Mesenchymal stem cell (in vitro differentiated cells and primary cell): ENCODE data around the gene PLEKHB1.

Experiments
- DNase-seq: peaks from one replicate; pipeline ENCODE4 v3.0.0-alpha.2; 2013
- H2AFZ ChIP-seq: one replicate; pipeline ENCODE4 v1.6.1; 2013; ENCODE audit warnings: low read depth, mild to moderate bottlenecking, control low read depth, inconsistent platforms, low read length, moderate library complexity
- H2AK5ac ChIP-seq: 2 replicates; pipeline ENCODE4 v1.6.1; 2013; ENCODE audit warnings: low read length, moderate library complexity, mild to moderate bottlenecking, inconsistent platforms; ENCODE audit not compliant: severe bottlenecking
- H2BK120ac ChIP-seq: one replicate; pipeline ENCODE4 v1.6.1; 2013; ENCODE audit warnings: low read depth, mild to moderate bottlenecking, inconsistent platforms, low read length, moderate library complexity
- H2BK12ac ChIP-seq, 2 experiments: one replicate each; pipeline ENCODE4 v1.6.1; 2013; ENCODE audit warnings: inconsistent platforms in 2 of 2, low read length in 2 of 2, mild to moderate bottlenecking in 2 of 2, moderate library complexity in 2 of 2, control low read depth in 1 of 2
- H2BK15ac ChIP-seq: one replicate; pipeline ENCODE4 v1.6.1; 2013; ENCODE audit warnings: mild to moderate bottlenecking, low read depth, inconsistent platforms; ENCODE audit not compliant: poor library complexity, severe bottlenecking
- H2BK5ac ChIP-seq: 2 replicates; pipeline ENCODE4 v1.6.1; 2013; ENCODE audit warnings: low read depth, mild to moderate bottlenecking, low read length, control low read depth, inconsistent platforms; ENCODE audit not compliant: poor library complexity, severe bottlenecking
- H3K14ac ChIP-seq, 2 experiments: one replicate each; pipeline ENCODE4 v1.6.1; 2013; ENCODE audit warnings: inconsistent platforms in 2 of 2, low read length in 2 of 2, control low read depth in 1 of 2, mild to moderate bottlenecking in 1 of 2, moderate library complexity in 1 of 2
- H3K18ac ChIP-seq, 2 experiments: one replicate each; pipeline ENCODE4 v1.6.1; 2013; ENCODE audit warnings: inconsistent platforms in 2 of 2, low read length in 2 of 2, control low read depth in 1 of 2, low read depth in 1 of 2, mild to moderate bottlenecking in 1 of 2
- H3K23ac ChIP-seq, 2 experiments: one replicate each; pipeline ENCODE4 v1.6.1; 2013; ENCODE audit warnings: inconsistent platforms in 2 of 2, low read length in 2 of 2, mild to moderate bottlenecking in 2 of 2, moderate library complexity in 2 of 2, control low read depth in 1 of 2
- H3K27ac ChIP-seq: 2 replicates; pipeline ENCODE4 v1.5.1; 2013; ENCODE audit warnings: mild to moderate bottlenecking, moderate library complexity, low read length, control low read depth, inconsistent platforms; ENCODE audit not compliant: poor library complexity, severe bottlenecking
- H3K27me3 ChIP-seq, 2 experiments: 2 replicates each; pipeline versions ENCODE4 v1.6.1 to v1.7.0; 2013; ENCODE audit warnings: low read length in 2 of 2, mild to moderate bottlenecking in 2 of 2, moderate library complexity in 2 of 2, control low read depth in 1 of 2, inconsistent platforms in 1 of 2; ENCODE audit not compliant: control insufficient read depth in 1 of 2, insufficient read depth in 1 of 2
- H3K36me3 ChIP-seq, 2 experiments: 2 replicates each; pipeline versions ENCODE4 v1.6.1 to v1.7.0; 2013; ENCODE audit warnings: low read length in 2 of 2, control low read depth in 1 of 2, inconsistent platforms in 1 of 2, low read depth in 1 of 2, mild to moderate bottlenecking in 1 of 2; ENCODE audit not compliant: insufficient read depth in 2 of 2, control insufficient read depth in 1 of 2
- H3K4ac ChIP-seq, 2 experiments: one replicate each; pipeline ENCODE4 v1.6.1; 2013; ENCODE audit warnings: inconsistent platforms in 2 of 2, low read length in 2 of 2, mild to moderate bottlenecking in 2 of 2, moderate library complexity in 2 of 2, control low read depth in 1 of 2, low read depth in 1 of 2
- H3K4me1 ChIP-seq: 2 replicates; pipeline ENCODE4 v1.6.1; 2013; ENCODE audit warnings: low read depth, low read length, control low read depth; ENCODE audit not compliant: control insufficient read depth, insufficient read depth
- H3K4me2 ChIP-seq: 2 replicates; pipeline ENCODE4 v1.6.1; 2013; ENCODE audit warnings: low read length, mild to moderate bottlenecking, inconsistent platforms; ENCODE audit not compliant: poor library complexity, severe bottlenecking
- H3K4me3 ChIP-seq, 2 experiments: 2 replicates each; pipeline versions ENCODE4 v1.5.1 to v1.7.0; 2013; ENCODE audit warnings: low read length in 2 of 2, mild to moderate bottlenecking in 2 of 2, control low read depth in 1 of 2, low read depth in 1 of 2; ENCODE audit not compliant: insufficient read depth in 1 of 2
- H3K79me1 ChIP-seq: replicated peaks from 2 replicates; pipeline ENCODE4 v1.6.1; 2013; ENCODE audit warnings: mild to moderate bottlenecking, control low read depth, low read length, inconsistent platforms; ENCODE audit not compliant: poor library complexity, severe bottlenecking
- H3K9ac ChIP-seq: 2 replicates; pipeline ENCODE4 v1.7.0; 2013; ENCODE audit warnings: mild to moderate bottlenecking, low read length, moderate library complexity
- H3K9me3 ChIP-seq: 2 replicates; pipeline ENCODE4 v1.7.0; 2013; ENCODE audit warnings: mild to moderate bottlenecking, low read length; ENCODE audit not compliant: control insufficient read depth
- H4K8ac ChIP-seq: one replicate; pipeline ENCODE4 v1.6.1; 2013; ENCODE audit warnings: inconsistent platforms, mild to moderate bottlenecking, low read length, moderate library complexity
- H4K91ac ChIP-seq: one replicate; pipeline ENCODE4 v1.6.1; 2013; ENCODE audit warnings: mild to moderate bottlenecking, low read length, inconsistent platforms
- WGBS: methylation state at CpG from one replicate; pipeline ENCODE4 v1.1.7; 2013; ENCODE audit warnings: mixed read lengths; 5-methylcytosine and 5-hydroxymethylcytosine counted together

PLEKHB1 gene

DNA sequence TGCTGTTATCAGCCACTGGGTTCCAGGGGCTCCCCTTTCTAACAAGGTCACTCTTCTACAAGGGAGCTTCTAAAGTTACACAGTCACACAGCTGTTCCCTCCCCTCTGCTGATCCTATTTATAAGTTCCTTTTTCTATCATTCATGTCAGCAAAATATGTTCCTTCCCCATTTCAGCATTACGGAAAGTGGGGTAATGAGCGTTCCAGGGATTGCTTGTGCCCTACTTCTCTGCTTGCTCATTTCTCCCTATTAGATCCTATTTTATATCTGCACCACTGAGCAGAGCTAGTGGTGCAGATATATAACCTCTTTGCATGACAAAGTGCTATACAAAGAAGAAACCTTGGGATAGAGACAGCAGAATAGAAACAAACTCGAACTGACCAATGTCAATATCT is 22.7 kb upstream of the PLEKHB1 start:
- H3K79me1 ChIP-seq = no peaks in the 10 kb centered on the region
- WGBS = 94% methylated on average over 3 of the region's 3 CpGs
- H2BK5ac ChIP-seq = no peak overlapping the region
- peaks cover 3% of the 10 kb centered on the region for H3K4me1 ChIP-seq
- no peak overlapping the region for H2BK12ac ChIP-seq
- H3K23ac ChIP-seq = no peak overlapping the region
- no peaks in the 10 kb centered on the region for H3K9me3 ChIP-seq
- H4K91ac ChIP-seq = no peak overlapping the region
- no peak overlapping the region for H3K4me2 ChIP-seq
- no peak overlapping the region for H2BK15ac ChIP-seq
- H3K27me3 ChIP-seq = peaks cover 14 to 32% of the 10 kb centered on the region in 2 experiments
- H3K4ac ChIP-seq = no peak overlapping the region
- H3K36me3 ChIP-seq = no peaks in the 10 kb centered on the region
- no peak overlapping the region for H2AK5ac ChIP-seq
- H2BK120ac ChIP-seq = no peak overlapping the region
- no peak overlapping the region for H3K14ac ChIP-seq
- no peak overlapping the region for H3K9ac ChIP-seq
- no peak for DNase-seq
- no peak overlapping the region for H3K27ac ChIP-seq
- H2AFZ ChIP-seq = no peak overlapping the region
- no peak overlapping the region for H3K4me3 ChIP-seq
- no peak overlapping the region for H4K8ac ChIP-seq
- no peak overlapping the region for H3K18ac ChIP-seq

DNA sequence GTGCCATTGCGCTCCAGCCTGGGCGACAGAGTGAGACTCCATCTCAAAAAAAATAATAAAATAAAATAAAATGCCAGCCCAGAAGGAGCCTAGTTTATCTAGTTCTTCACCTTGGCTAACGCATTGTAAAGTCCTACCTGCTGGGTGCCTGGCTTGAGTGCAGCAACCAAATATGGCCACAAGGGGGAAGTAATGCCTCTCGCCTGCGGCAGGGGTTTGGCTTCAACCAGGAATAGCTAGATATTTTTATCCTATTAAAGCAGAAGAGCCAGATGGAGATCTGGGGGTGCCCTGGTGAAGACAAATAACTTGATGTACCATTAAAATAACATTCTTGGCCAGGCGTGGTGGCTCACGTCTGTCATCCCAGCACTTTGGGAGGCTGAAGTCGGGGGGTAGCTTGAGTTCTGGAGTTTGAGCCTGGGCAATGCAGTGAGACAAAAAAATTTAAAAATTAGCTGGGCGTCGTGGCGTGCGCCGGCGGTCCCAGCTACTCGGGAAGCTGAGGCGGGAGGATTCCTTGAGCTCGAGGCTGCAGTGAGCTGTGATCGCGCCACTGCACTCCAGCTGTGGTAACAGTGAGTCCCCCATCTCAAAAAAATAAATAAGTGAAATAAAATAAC is 20.6 kb upstream of the PLEKHB1 start:
- Histone ChIP-seq H3K4me1 (peaks cover 3% of the 10 kb centered on the region), H3K14ac (no peak overlapping the region), H3K9ac (peak overlapping the region; percentile 72), H3K79me1 (no peaks in the 10 kb centered on the region), H4K8ac (no peak overlapping the region), H3K27me3 (peaks cover 17 to 39% of the 10 kb centered on the region in 2 experiments), H2BK15ac (peak overlapping the region; percentile 20), H2BK12ac (no peak overlapping the region), H3K4ac (no peak overlapping the region), H2AK5ac (no peak overlapping the region), H4K91ac (peak overlapping the region; percentile 18), H3K36me3 (no peaks in the 10 kb centered on the region), H3K9me3 (no peaks in the 10 kb centered on the region), H2BK5ac (no peak overlapping the region), H2BK120ac (no peak overlapping the region), H3K4me3 (peak overlapping the region in 1 of 2 experiments; percentile 67), H3K23ac (no peak overlapping the region), H2AFZ (no peak overlapping the region), H3K18ac (no peak overlapping the region), H3K4me2 (no peak overlapping the region), H3K27ac (no peak overlapping the region)
- WGBS = 41% methylated on average over 15 of the region's 19 CpGs
- peak; percentile 67 for DNase-seq

DNA sequence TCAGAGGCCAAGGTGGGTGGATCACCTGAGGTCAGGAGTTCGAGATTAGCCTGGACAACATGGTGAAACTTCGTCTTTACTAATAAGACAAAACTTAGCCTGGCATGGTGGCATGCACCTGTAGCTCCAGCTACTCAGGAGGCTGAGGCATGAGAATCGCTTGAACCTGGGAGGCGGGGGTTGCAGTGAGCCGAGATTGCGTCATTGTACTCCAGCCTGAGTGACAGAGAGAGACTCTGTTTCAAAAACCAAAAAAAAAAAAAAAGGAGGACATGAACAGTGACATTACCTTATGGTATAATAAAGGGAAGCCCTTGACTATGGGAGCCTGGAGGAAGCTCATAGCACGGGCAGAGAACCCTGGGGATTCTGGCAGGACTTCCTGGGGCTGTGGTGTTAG is 16.5 kb upstream of the PLEKHB1 start:
- no peak for DNase-seq
- 80% methylated on average over 7 of the region's 7 CpGs for WGBS

DNA sequence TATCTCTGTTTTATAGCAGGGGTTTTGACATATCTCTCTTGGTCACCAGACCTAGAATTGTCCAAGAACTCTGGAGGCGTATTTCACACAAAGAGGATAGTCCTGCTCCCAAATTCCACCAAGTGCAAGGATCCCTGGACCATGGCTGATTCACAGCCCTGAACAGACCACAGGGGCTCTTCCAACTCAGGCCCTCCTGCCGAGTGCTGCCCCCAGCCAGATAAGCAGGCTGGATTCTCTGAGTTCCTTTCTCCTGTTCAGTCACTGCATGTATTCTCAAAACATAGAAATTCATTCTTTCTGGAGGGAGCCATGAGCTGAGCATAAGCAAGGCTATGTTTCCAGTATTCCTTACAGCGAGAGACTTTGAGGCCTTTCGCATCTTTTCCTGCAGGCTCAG is 13.4 kb upstream of the PLEKHB1 start:
- H2AK5ac ChIP-seq = no peak overlapping the region
- WGBS = 84% methylated on average over 4 of the region's 4 CpGs

More for the DNA sequence above, 16.5 kb upstream of the PLEKHB1 start:
- H3K27me3 ChIP-seq = peaks cover 7 to 21% of the 10 kb centered on the region in 2 experiments
- H2AK5ac ChIP-seq = no peak overlapping the region
- H2BK12ac ChIP-seq = no peak overlapping the region
- H3K9ac ChIP-seq = no peak overlapping the region
- H3K14ac ChIP-seq = no peak overlapping the region
- no peaks in the 10 kb centered on the region for H3K79me1 ChIP-seq
- H3K4ac ChIP-seq = no peak overlapping the region
- no peak overlapping the region for H4K8ac ChIP-seq
- no peak overlapping the region for H2AFZ ChIP-seq
- no peak overlapping the region for H4K91ac ChIP-seq
- H3K9me3 ChIP-seq = no peaks in the 10 kb centered on the region
- H3K18ac ChIP-seq = no peak overlapping the region
- H3K36me3 ChIP-seq = no peaks in the 10 kb centered on the region
- H2BK15ac ChIP-seq = no peak overlapping the region
- H2BK5ac ChIP-seq = no peak overlapping the region
- H3K4me1 ChIP-seq = peaks cover 3% of the 10 kb centered on the region
- H3K27ac ChIP-seq = no peak overlapping the region
- no peak overlapping the region for H3K4me2 ChIP-seq
- no peak overlapping the region for H3K4me3 ChIP-seq
- no peak overlapping the region for H2BK120ac ChIP-seq
- H3K23ac ChIP-seq = no peak overlapping the region

More for the DNA sequence above, 13.4 kb upstream of the PLEKHB1 start:
- no peak overlapping the region for H4K8ac ChIP-seq
- H3K9me3 ChIP-seq = no peaks in the 10 kb centered on the region
- H2BK15ac ChIP-seq = no peak overlapping the region
- no peak overlapping the region for H3K9ac ChIP-seq
- DNase-seq = no peak
- H3K18ac ChIP-seq = no peak overlapping the region
- H3K4me1 ChIP-seq = no peaks in the 10 kb centered on the region
- peaks cover 4 to 10% of the 10 kb centered on the region in 2 experiments for H3K27me3 ChIP-seq
- H3K14ac ChIP-seq = no peak overlapping the region
- no peak overlapping the region for H2BK120ac ChIP-seq
- no peak overlapping the region for H3K4me2 ChIP-seq
- H2BK12ac ChIP-seq = no peak overlapping the region
- H2AFZ ChIP-seq = no peak overlapping the region
- no peak overlapping the region for H3K4ac ChIP-seq
- H3K23ac ChIP-seq = no peak overlapping the region
- no peak overlapping the region for H3K27ac ChIP-seq
- H3K4me3 ChIP-seq = no peak overlapping the region
- H3K36me3 ChIP-seq = no peaks in the 10 kb centered on the region
- H2BK5ac ChIP-seq = no peak overlapping the region
- H3K79me1 ChIP-seq = no peaks in the 10 kb centered on the region
- no peak overlapping the region for H4K91ac ChIP-seq
